ENCODE data around the gene TBC1D22A. TPM values are rescaled to one million over a fixed set of nuclear protein-coding genes. Genes with fewer than 3 reads are reported as not detected.
"Not testable (repeated sequence)": the region's sequence is repeated elsewhere in the genome, so short reads cannot be mapped to it uniquely, and the experiment has no call there.

Gene TBC1D22A
- total RNA-seq, 2 donors from 2014 or later, result 11.5 to 15.4 TPM

DNA sequence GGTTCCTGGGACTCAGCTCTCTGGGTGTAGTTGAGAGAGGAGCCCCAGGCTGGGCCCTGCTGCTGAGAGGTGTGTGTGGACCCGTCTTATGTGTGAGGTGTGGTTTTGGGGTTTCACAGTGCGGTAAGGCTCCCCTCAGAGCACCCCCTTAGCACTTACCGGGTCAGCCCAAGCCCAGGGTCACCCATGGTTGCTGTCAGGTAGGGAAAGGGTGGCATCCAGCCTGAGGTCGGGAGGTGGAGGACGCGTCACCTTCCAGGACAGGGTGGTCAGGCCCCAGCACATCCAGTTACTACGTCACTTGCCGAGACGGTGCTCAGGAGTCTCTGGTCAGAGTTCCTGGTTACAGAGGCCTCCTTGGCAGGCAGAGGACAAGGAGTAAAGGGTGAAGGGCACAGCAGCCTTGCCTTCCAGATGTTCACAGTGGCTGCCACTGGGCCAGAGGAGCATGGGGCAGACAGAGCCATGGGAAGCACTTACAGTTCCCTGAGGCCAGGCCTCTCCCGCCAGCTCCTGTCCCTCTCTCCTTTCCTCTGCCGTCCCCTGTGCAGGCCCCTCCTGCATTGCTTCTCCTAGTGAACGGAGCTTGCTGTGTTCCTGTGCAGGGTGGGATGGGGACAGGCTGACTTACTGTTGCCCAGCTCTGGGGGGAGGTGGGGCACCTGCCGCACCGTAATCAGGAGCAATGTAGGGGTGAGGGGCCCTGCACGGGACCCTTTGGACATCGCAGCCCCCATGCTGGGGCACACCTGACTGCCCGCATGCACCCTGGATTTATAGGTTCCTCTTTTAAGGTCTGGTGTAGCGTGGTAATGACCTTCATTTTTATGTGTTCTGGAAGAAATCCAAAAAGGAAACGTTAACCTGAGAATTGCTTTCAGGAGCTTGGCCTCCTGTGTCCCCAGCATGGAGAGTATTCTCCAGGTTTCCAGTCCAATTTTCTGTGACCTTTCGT lies 285.9 kb downstream of the TBC1D22A start:
- Histone ChIP-seq H3K27me3 (no peaks in the 10 kb centered on the region), H3K4me3 (no peak overlapping the region), H3K27ac (no peak overlapping the region), H3K9me3 (no peaks in the 10 kb centered on the region), H3K4me1 (no peaks in the 10 kb centered on the region), H3K36me3 (no peaks in the 10 kb centered on the region)
- DNase-seq (ENCODE audit: low spot score), result no peak
- TF ChIP-seq, protein P1, sequence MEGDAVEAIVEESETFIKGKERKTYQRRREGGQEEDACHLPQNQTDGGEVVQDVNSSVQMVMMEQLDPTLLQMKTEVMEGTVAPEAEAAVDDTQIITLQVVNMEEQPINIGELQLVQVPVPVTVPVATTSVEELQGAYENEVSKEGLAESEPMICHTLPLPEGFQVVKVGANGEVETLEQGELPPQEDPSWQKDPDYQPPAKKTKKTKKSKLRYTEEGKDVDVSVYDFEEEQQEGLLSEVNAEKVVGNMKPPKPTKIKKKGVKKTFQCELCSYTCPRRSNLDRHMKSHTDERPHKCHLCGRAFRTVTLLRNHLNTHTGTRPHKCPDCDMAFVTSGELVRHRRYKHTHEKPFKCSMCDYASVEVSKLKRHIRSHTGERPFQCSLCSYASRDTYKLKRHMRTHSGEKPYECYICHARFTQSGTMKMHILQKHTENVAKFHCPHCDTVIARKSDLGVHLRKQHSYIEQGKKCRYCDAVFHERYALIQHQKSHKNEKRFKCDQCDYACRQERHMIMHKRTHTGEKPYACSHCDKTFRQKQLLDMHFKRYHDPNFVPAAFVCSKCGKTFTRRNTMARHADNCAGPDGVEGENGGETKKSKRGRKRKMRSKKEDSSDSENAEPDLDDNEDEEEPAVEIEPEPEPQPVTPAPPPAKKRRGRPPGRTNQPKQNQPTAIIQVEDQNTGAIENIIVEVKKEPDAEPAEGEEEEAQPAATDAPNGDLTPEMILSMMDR (IDR thresholded peaks at IDR 0.05), result no peak

DNA sequence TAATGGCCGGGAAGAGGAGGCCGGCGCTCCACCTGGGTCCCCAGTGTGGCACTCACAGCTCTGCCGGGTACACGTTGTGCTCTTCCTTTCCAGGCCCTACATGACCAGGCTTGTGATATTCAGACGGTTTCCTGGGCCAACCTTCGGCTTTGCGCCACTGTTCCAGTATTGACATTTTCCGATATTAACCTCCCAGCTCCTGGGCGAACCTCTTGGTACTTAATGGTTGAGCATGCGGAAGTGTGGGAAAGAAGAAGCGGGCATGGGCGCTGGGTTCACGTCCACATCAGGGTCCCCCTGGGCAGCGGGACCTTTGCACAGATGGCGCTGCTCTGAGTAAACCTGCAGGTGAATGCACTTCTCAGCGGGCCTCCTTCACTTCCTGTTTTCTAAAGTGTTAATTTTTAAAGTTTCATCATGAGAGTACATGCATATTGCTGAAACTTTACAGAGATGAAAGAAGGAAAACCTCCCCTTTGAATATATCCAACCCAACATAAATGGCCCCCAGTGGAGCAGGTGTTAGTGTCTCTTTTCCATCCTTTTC lies 286.7 kb downstream of the TBC1D22A start:
- no peak for DNase-seq (ENCODE audit: low spot score)
- no peaks in the 10 kb centered on the region for H3K36me3 ChIP-seq
- H3K4me1 ChIP-seq, result no peaks in the 10 kb centered on the region
- H3K27ac ChIP-seq, result no peak overlapping the region
- H3K9me3 ChIP-seq, result no peaks in the 10 kb centered on the region
- no peak overlapping the region for H3K4me3 ChIP-seq
- TF ChIP-seq, protein P1 (IDR thresholded peaks at IDR 0.05), result no peak
- H3K27me3 ChIP-seq, result no peaks in the 10 kb centered on the region

DNA sequence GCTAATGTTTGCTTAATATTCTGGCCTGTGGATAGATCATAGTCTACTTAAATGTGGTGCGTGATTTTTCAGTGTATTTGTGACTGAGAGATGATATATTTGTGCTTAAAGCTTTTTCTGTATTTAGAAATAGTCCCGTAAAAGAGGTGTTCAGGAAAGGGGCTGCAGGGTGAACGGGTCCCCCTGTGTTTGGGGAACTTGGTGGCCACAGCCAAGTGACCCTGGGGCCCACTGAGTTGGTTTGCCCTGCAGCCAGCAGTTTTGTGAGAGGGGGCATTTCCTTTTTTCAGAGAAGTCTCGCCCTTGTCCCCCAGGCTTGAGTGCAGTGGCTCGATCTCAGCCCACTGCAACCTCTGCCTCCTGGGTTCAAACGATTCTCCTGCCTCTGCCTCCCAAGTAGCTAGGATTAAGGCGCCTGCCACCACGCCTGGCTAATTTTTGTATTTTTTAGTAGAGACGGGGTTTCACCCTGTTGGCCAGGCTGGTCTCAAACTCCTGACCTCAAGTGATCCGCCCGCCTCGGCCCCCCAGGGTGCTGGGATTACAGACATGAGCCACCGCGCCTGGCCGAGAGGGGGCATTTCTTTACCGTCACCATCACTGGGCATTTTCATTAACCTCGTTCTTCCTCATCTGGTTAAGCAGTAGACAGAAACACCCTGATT lies 287.4 kb downstream of the TBC1D22A start:
- not testable (repeated sequence) for H3K27ac ChIP-seq; H3K9me3 ChIP-seq; DNase-seq (ENCODE audit: low spot score); H3K27me3 ChIP-seq; H3K36me3 ChIP-seq; H3K4me1 ChIP-seq; H3K4me3 ChIP-seq

DNA sequence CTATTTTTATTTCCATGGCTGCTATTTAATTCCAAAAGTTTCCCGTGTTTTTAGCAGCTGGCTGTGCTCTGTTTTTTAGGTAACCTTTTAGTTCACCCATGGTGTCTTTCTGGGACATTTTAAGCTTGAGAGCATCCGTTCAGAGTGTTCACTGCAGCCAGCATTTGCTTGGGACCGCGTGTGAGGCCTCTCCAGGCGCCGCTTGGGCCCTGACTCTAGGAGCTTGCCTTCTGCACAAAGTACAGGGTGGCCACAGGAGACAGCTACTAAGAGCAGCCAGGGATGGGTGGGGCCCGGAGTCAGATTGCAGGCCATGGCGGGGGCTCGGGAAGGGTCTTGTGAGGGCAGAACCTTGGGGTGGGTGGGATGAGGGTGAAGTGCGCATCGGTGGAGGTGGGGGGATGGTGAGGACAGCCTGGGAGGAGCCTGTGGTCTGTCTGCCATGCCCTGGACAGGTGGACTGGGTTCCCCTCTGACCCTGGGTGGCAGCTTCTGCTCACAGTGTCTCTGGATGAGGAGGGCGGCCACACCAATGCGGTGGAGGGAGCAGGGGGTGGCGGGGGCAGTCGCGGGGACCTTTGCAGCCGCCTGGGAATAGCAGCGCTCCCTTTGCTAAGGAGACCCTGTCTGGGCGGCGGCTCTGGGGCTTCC lies 288.1 kb downstream of the TBC1D22A start:
- H3K27me3 ChIP-seq, result no peaks in the 10 kb centered on the region
- no peaks in the 10 kb centered on the region for H3K9me3 ChIP-seq
- no peaks in the 10 kb centered on the region for H3K4me1 ChIP-seq
- TF ChIP-seq, protein P1 (IDR thresholded peaks at IDR 0.05), result no peak
- no peak overlapping the region for H3K4me3 ChIP-seq
- no peaks in the 10 kb centered on the region for H3K36me3 ChIP-seq
- no peak for DNase-seq (ENCODE audit: low spot score)
- H3K27ac ChIP-seq, result no peak overlapping the region

DNA sequence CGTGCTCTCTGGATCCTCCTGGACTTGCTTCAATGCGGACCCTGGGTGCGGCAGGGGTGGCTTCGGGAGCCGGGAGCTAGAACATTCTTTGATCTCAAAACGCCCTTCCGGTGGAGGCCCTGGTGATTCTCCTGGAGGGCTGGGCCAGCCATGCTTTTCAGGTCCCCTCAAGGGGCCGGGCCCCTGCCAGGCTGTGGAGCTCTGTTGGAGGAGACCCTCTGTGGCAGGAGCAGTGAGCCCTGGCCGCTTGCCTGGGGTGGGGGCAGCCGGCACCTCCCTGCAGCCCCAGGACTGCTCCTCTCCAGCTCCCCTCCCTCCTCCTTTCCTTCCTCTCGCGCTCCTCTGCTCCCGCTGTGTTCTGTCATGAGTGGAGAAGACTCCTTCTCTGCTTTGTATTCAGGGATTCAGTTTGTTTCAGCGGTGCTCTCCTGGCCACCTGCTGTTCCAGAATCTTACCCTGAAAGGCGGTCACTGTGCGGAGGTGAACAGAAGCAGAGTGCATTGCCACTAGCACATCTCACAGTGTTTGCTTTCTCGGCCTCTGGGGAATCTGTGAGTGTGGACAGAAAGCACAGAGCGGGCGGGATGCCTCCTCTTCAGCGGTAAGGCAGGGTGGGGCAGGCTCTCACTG lies 289.1 kb downstream of the TBC1D22A start:
- Histone ChIP-seq H3K36me3 (no peaks in the 10 kb centered on the region), H3K9me3 (no peaks in the 10 kb centered on the region), H3K27me3 (no peaks in the 10 kb centered on the region), H3K4me3 (no peak overlapping the region), H3K27ac (no peak overlapping the region), H3K4me1 (no peaks in the 10 kb centered on the region)
- DNase-seq (ENCODE audit: low spot score), result no peak
- TF ChIP-seq, protein P1 (IDR thresholded peaks at IDR 0.05), result no peak

Measured in right atrium auricular region (tissue), 2 donors.